Measurements from ENCODE around the gene KCTD3. TPM values are rescaled to one million over a fixed set of nuclear protein-coding genes. Genes with fewer than 3 reads are reported as not detected.

Gene KCTD3
- total and polyA plus RNA-seq, 2 of the 13 experiments (the other 11 are each of a cell fraction or from before 2014, with no cell fraction given) = 49.8 to 68.1 TPM

DNA sequence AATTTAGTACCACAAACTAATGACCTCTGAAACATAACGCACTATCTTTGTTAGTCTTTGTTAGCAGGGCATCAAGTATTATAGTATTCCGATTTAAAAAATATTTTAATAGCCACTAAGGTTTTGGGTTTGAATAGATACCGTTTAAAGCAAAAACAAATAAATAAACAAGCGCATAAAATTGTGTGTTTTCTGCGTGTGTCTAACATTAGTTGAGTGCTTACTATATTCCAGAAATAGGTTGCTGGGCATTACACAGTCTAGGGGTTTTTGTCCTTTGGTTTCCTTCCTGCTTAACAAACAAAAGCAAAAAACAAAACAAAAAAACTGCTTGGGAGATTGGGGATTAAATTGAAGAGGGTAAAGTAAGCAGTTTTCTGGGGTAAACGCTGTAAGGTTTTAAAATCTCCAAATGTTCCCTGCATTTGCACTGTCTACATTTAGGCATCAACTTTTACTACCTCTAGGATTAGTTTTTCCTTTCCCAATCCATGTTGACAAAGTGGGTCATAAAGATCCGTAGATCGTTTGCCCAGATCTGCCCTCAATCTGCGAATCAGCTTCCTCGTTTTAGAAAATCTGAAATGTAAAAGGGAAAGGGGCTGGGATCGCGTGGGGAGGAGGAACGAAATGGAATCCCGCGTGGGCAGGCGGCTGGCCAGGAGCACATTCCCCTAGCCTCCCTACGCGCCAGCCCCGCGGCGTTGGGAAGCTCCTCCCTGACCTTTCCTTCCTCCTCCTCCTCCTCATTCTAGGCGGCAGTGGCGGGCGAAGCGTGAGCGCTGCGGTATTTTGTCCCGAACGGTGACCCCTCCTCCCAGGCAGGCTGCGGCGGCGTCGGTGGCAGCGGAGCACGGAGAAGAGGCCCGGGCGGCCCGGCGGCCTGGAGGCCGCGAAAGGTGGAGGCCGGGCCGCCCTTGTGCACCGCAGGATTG, at the start of gene KCTD3 (continued):
- TF ChIP-seq DR1 (CRISPR knock-in tag; IDR thresholded peaks at IDR 0.05) (0 out of 2 replicates have a peak, but pooled peaks have one; percentile 22), MEF2D (CRISPR knock-in tag; IDR thresholded peaks at IDR 0.05) (no peak; the same call in 1 of the 2 replicates), KAT2B (IDR thresholded peaks at IDR 0.05; ENCODE audit: borderline replicate concordance, low read depth, low read length) (no peak), DNMT1 (CRISPR knock-in tag; IDR thresholded peaks at IDR 0.05) (0 out of 2 replicates have a peak, but pooled peaks have one; percentile 30), IRF2 (CRISPR knock-in tag; IDR thresholded peaks at IDR 0.05) (peak; percentile 68), SP1 (IDR thresholded peaks at IDR 0.05) (no peak), SP1 (CRISPR knock-in tag; IDR thresholded peaks at IDR 0.05) (peak; percentile 24; the same call in 1 of the 2 replicates), CBX5 (CRISPR knock-in tag; IDR thresholded peaks at IDR 0.05; ENCODE audit: borderline replicate concordance) (peak; percentile 93; the same call in 1 of the 2 replicates), TMF1 (CRISPR knock-in tag; IDR thresholded peaks at IDR 0.05; ENCODE audit: low read depth) (peak; percentile 54; the same call in 1 of the 2 replicates), NR2F6 (IDR thresholded peaks at IDR 0.05) (no peak), NR2F6 (CRISPR knock-in tag; IDR thresholded peaks at IDR 0.05) (peak; percentile 75), ZC3H4 (CRISPR knock-in tag; IDR thresholded peaks at IDR 0.05; ENCODE audit: borderline replicate concordance) (no peak), GPBP1L1 (CRISPR knock-in tag; IDR thresholded peaks at IDR 0.05) (no peak), ZNF850 (CRISPR knock-in tag; conservative IDR thresholded peaks at IDR 0.05) (no peak), ZNF546 (CRISPR knock-in tag; conservative IDR thresholded peaks at IDR 0.05) (0 out of 2 replicates have a peak, but pooled peaks have one; percentile 58), SIX4 (CRISPR knock-in tag; IDR thresholded peaks at IDR 0.05) (0 out of 2 replicates have a peak, but pooled peaks have one; percentile 23), PPARG (CRISPR knock-in tag; conservative IDR thresholded peaks at IDR 0.05) (no peak; the same call in 1 of the 2 replicates), SRY (CRISPR knock-in tag; IDR thresholded peaks at IDR 0.05) (no peak), ZNF432 (CRISPR knock-in tag; IDR thresholded peaks at IDR 0.05; ENCODE audit: borderline replicate concordance) (no peak), PAWR (CRISPR knock-in tag; IDR thresholded peaks at IDR 0.05; ENCODE audit: borderline replicate concordance) (no peak), ZNF749 (CRISPR knock-in tag; IDR thresholded peaks at IDR 0.05; ENCODE audit: borderline replicate concordance) (no peak), THYN1 (CRISPR knock-in tag; IDR thresholded peaks at IDR 0.05; ENCODE audit: borderline replicate concordance, low read depth) (no peak), ZNF781 (CRISPR knock-in tag; IDR thresholded peaks at IDR 0.05; ENCODE audit: borderline replicate concordance, not compliant biosample characterization) (peak; percentile 73), ZNF615 (CRISPR knock-in tag; IDR thresholded peaks at IDR 0.05; ENCODE audit: borderline replicate concordance) (no peak)
- TF ChIP-seq, protein P1, sequence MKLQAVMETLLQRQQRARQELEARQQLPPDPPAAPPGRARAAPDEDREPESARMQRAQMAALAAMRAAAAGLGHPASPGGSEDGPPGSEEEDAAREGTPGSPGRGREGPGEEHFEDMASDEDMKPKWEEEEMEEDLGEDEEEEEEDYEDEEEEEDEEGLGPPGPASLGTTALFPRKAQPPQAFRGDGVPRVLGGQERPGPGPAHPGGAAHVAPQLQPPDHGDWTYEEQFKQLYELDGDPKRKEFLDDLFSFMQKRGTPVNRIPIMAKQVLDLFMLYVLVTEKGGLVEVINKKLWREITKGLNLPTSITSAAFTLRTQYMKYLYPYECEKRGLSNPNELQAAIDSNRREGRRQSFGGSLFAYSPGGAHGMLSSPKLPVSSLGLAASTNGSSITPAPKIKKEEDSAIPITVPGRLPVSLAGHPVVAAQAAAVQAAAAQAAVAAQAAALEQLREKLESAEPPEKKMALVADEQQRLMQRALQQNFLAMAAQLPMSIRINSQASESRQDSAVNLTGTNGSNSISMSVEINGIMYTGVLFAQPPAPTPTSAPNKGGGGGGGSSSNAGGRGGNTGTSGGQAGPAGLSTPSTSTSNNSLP (IDR thresholded peaks at IDR 0.05; ENCODE audit: low read depth, low read length) = peak; percentile 5; the same call in 1 of the 2 replicates
- TF ChIP-seq, protein P2, sequence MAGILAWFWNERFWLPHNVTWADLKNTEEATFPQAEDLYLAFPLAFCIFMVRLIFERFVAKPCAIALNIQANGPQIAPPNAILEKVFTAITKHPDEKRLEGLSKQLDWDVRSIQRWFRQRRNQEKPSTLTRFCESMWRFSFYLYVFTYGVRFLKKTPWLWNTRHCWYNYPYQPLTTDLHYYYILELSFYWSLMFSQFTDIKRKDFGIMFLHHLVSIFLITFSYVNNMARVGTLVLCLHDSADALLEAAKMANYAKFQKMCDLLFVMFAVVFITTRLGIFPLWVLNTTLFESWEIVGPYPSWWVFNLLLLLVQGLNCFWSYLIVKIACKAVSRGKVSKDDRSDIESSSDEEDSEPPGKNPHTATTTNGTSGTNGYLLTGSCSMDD (CRISPR knock-in tag; IDR thresholded peaks at IDR 0.05) = no peak
- TF ChIP-seq, protein P3, sequence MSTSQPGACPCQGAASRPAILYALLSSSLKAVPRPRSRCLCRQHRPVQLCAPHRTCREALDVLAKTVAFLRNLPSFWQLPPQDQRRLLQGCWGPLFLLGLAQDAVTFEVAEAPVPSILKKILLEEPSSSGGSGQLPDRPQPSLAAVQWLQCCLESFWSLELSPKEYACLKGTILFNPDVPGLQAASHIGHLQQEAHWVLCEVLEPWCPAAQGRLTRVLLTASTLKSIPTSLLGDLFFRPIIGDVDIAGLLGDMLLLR (CRISPR knock-in tag; IDR thresholded peaks at IDR 0.05) = no peak

Measured in HepG2 (cell line).